ENCODE measurements around the gene SETD3.

The SETD3 gene

DNA sequence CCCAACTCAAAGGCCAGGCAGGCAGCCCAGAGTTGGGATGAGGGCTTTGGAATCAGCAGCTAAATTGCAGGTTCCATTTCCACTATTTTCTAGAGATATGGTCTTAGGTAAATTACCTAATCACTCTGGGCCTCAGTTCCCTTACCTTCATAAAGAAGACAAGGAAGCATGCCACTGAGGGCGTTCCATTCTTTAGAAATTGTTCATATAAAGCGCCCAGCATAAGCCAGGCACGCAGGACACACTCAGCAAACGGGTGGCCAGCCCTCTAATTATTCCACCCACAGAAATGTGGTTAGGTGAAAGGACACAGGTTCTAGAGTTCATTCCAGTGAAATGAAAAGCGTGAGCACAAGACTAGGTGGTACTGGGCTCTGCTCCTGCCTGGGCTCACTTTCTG is 120.8 kb downstream of the SETD3 start:
- TF ChIP-seq CTCF (IDR thresholded peaks at IDR 0.05; ENCODE audit: insufficient read depth, low read length, missing control alignments) = no peak
- CTCF ChIA-PET = no interaction called here

GRCh38 chr14:99357916-99358390 is 122.7 kb downstream of the SETD3 start:
- ChIA-PET POLR2A (no interaction called here), CTCF (interaction anchor here (1.0 kb wide), 1 partner anchor 77 kb away, joined by 3 read pairs; no protein-coding TSS in a partner anchor)
- H3K4me3 ChIP-seq (ENCODE audit: low read depth, low read length) = no peak overlapping the region
- no peak for DNase-seq (ENCODE audit: low read depth, low spot score)
- TF ChIP-seq CTCF (IDR thresholded peaks at IDR 0.05; ENCODE audit: insufficient read depth, low read length, missing control alignments) = no peak

More for the DNA sequence above, 120.8 kb downstream of the SETD3 start:
- H3K4me3 ChIP-seq (ENCODE audit: low read depth, low read length) = no peak overlapping the region
- no peak for DNase-seq (ENCODE audit: low read depth, low spot score)
- POLR2A ChIA-PET = no interaction called here

DNA sequence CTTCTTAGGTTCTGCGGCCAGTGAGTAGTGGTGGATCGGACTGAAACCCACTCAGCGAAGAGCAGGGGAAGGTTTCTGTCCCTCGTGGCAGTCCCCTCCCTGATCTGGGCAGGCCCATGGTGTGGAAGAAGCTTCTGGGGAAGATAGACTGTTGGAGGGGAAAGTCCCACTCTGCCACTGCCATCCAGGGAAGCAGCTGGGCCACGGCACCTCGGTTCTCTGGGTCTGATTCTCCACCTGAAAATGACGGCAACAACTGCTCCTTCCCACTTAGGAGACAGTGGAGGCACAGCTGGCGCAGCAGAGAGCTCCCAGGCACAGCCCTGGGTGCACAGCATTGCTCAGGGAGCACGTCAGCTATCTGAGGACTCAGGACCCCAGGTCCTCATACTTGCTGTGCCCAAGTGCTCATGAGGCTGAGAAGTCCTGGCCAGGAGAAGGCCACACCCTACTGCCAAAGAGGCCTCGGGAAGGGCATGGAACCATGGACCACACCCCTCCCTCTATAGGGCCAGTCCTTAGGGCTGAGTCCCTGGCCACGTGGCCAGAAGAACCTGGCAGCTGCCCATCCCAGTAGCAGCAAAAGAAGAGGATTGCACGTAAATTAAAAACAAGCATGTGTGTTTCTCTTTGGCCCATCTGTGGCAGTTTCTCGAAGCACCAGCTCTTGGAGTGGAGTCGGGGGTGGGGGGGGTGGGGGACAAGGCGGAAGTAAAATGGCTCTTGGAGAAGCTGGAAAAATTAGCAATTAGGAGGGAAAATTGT is 123.3 kb downstream of the SETD3 start:
- POLR2A ChIA-PET = no interaction called here
- no peak for TF ChIP-seq CTCF (IDR thresholded peaks at IDR 0.05; ENCODE audit: insufficient read depth, low read length, missing control alignments)
- H3K4me3 ChIP-seq (ENCODE audit: low read depth, low read length) = no peak overlapping the region
- CTCF ChIA-PET = no interaction called here
- no peak for DNase-seq (ENCODE audit: low read depth, low spot score)

- no peak overlapping the region for H3K4me3 ChIP-seq (ENCODE audit: low read depth, low read length)
- no peak for DNase-seq (ENCODE audit: low read depth, low spot score)
- ChIA-PET CTCF (no interaction called here), POLR2A (no interaction called here)
- TF ChIP-seq CTCF (IDR thresholded peaks at IDR 0.05; ENCODE audit: insufficient read depth, low read length, missing control alignments) = no peak
These were observed 124.5 kb downstream of the SETD3 start for GRCh38 chr14:99356031-99356608.

DNA sequence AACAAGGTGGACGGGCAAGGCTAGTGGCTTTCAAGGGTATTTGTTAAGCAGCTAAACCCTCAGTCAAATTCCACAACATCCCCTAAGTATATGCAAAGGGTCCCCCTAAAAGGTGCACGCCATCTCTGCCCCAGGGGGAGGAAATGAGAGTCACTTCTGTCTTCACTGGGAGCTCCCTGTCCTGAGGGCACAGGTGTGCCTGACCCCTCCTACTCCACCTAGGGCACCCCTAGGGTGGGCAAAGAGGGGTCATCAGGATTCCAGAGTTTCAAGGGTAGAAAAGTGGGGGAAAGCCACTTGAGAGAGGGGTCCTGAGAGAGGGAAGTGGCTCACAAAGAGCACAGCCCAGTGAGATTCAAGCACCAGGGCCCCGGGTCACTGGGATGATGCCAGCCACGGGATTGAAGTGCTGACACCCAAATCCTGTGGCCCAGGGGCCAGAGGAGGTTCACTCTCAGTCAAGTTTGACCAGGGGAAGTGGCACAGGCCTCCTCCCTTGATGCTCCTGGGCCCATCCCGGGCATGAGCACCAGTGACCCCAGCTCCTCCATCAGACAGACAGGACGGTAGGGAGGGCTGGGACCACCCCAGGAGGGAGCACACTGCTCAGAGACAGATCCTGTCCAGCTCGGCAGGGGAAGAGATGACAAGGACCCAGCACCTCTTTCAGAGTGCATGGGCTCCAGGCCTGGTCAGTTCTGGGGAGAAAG is 126.3 kb downstream of the SETD3 start:
- ChIA-PET CTCF (no interaction called here), POLR2A (no interaction called here)
- no peak overlapping the region for H3K4me3 ChIP-seq (ENCODE audit: low read depth, low read length)
- no peak for DNase-seq (ENCODE audit: low read depth, low spot score)
- no peak for TF ChIP-seq CTCF (IDR thresholded peaks at IDR 0.05; ENCODE audit: insufficient read depth, low read length, missing control alignments)

GRCh38 chr14:99352688-99353280 is 127.9 kb downstream of the SETD3 start:
- no peak for DNase-seq (ENCODE audit: low read depth, low spot score)
- no peak for TF ChIP-seq CTCF (IDR thresholded peaks at IDR 0.05; ENCODE audit: insufficient read depth, low read length, missing control alignments)
- H3K4me3 ChIP-seq (ENCODE audit: low read depth, low read length) = no peak overlapping the region
- POLR2A ChIA-PET = no interaction called here
- CTCF ChIA-PET = no interaction called here
